HepG2 (cell line): Measurements from ENCODE around the gene ATP9B.

ENCODE experiments used
- CTCF ChIP-seq: sonication (generic); formaldehyde crosslinking; IDR thresholded peaks from 2 replicates; pipeline ENCODE4 v1.5.0; 2020; ENCODE audit warnings: mild to moderate bottlenecking, missing genetic modification reagents, moderate library complexity
- PHF21A ChIP-seq: sonication (generic); formaldehyde crosslinking; IDR thresholded peaks from 2 replicates; pipeline ENCODE4 v1.5.0; 2020; ENCODE audit warnings: mild to moderate bottlenecking, missing genetic modification reagents

- TF ChIP-seq PHF21A (CRISPR knock-in tag) (no peak), CTCF (no peak)
Measured at GRCh38 chr18:79336556-79337142, 267.5 kb downstream of the ATP9B start.
